Epithelial cell of esophagus (primary cell): Measurements from ENCODE around the gene HGF.

ENCODE experiments used
- DNase-seq: peaks from one replicate; pipeline ENCODE4 v3.0.0; 2010; ENCODE audit warnings: low read depth
- H3K4me3 ChIP-seq: 2 replicates; pipeline ENCODE4 v1.5.1; 2011; ENCODE audit warnings: mild to moderate bottlenecking, low read length, control low read depth
- TF ChIP-seq, protein P1 (sequence below): IDR thresholded peaks from 2 replicates; pipeline ENCODE4 v1.5.1; 2011; ENCODE audit warnings: low read depth, mild to moderate bottlenecking, low read length, control low read depth, inconsistent platforms; ENCODE audit not compliant: insufficient read depth; ENCODE audit errors: missing control alignments

Gene HGF

GRCh38 chr7:81761031-81761430 is 8.8 kb downstream of the HGF start:
- TF ChIP-seq, protein P1, sequence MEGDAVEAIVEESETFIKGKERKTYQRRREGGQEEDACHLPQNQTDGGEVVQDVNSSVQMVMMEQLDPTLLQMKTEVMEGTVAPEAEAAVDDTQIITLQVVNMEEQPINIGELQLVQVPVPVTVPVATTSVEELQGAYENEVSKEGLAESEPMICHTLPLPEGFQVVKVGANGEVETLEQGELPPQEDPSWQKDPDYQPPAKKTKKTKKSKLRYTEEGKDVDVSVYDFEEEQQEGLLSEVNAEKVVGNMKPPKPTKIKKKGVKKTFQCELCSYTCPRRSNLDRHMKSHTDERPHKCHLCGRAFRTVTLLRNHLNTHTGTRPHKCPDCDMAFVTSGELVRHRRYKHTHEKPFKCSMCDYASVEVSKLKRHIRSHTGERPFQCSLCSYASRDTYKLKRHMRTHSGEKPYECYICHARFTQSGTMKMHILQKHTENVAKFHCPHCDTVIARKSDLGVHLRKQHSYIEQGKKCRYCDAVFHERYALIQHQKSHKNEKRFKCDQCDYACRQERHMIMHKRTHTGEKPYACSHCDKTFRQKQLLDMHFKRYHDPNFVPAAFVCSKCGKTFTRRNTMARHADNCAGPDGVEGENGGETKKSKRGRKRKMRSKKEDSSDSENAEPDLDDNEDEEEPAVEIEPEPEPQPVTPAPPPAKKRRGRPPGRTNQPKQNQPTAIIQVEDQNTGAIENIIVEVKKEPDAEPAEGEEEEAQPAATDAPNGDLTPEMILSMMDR = no peak
- no peak overlapping the region for H3K4me3 ChIP-seq
- DNase-seq = no peak

- DNase-seq = no peak
- H3K4me3 ChIP-seq = no peak overlapping the region
- TF ChIP-seq, protein P1 = no peak
Measured at GRCh38 chr7:81754918-81755696, 14.7 kb downstream of the HGF start.

GRCh38 chr7:81753392-81753791 is 16.5 kb downstream of the HGF start:
- H3K4me3 ChIP-seq = no peak overlapping the region
- no peak for DNase-seq
- TF ChIP-seq, protein P1 = no peak

DNA sequence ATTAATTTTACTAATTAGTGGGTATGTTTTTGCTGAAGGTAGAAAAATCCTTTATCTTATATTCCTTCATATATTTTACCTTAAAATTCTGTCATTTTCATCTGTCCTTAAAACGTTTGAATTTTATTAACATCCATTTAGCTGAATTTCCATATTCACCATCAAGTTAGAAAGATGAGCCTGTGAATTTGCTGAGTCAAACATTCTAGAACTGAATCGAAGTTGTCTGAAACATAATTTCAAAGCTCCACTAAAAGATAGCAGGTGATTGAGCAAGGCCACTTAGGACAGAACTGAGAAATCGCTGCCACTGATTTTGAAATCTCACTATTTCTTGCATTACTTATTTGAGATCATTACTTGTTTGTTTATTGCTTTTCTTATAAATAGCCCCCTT is 17.5 kb downstream of the HGF start:
- no peak for DNase-seq
- TF ChIP-seq, protein P1 = no peak
- H3K4me3 ChIP-seq = no peak overlapping the region

GRCh38 chr7:81751619-81752317 is 18.1 kb downstream of the HGF start:
- H3K4me3 ChIP-seq = no peak overlapping the region
- TF ChIP-seq, protein P1 = no peak
- DNase-seq = no peak

GRCh38 chr7:81745637-81746036 is 24.2 kb downstream of the HGF start:
- TF ChIP-seq, protein P1 = no peak
- no peak for DNase-seq
- H3K4me3 ChIP-seq = no peak overlapping the region

DNA sequence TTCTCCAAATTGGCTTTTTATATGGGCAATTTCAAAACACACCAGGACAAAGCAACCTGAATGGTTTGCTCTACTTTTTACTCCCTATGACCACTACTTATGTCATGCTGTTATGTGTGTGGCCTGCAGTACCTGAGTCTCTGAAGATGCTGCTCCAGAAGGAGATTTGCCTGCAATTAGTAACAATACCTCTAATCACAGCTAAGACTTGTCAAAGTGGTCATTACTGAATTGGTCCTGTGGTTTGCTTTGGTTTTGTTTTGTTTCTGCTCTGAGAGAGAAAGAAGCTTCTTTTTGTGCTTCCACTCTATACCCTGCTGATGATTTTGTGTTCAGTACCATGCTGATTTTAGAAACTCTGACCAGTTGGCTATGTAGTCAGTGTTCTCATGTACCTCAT is 25.5 kb downstream of the HGF start:
- TF ChIP-seq, protein P1 = no peak
- no peak overlapping the region for H3K4me3 ChIP-seq
- DNase-seq = no peak
